ENCODE results near the gene ANKRD24. TPM values are rescaled to one million over a fixed set of nuclear protein-coding genes. Genes with fewer than 3 reads are reported as not detected.

The ANKRD24 gene
- total and polyA plus RNA-seq, 2 donors (not counting 3 experiments of a cell fraction or from before 2014, with no cell fraction given) = 0.07 to 0.27 TPM

- ChIA-PET CTCF (interaction anchor here (1.8 kb wide), 1 partner anchor 39 kb away, joined by 5 read pairs; no protein-coding TSS in a partner anchor), POLR2A (no interaction called here)
- H2AFZ ChIP-seq (ENCODE audit: low read depth, low read length) = no peak overlapping the region
- no TSS peak for BruUV-seq (replicated peaks)
- FAIRE-seq = no peak
- H3K4me1 ChIP-seq (ENCODE audit: control insufficient read depth, extremely low read depth, insufficient read depth, low read length) = peaks cover 3% of the 10 kb centered on the region
- no peak overlapping the region for H3K4me2 ChIP-seq (ENCODE audit: insufficient read depth, low read length)
- no peak overlapping the region for H3K9ac ChIP-seq (replicated peaks; ENCODE audit: extremely low read depth, insufficient read depth, low read length)
- dilution Hi-C loops (cut with MboI; ENCODE audit: extremely low pct_ligation_motif_present, low sequenced_read_pairs) = no loop called here
- no peaks in the 10 kb centered on the region for H3K27me3 ChIP-seq (ENCODE audit: control insufficient read depth in 2 of 2, insufficient read depth in 2 of 2, low read length in 2 of 2)
- no peak overlapping the region for H3K4me3 ChIP-seq (replicated peaks in 1 of 3; ENCODE audit: insufficient read depth in 1 of 3, low read depth in 1 of 3, low read length in 3 of 3)
- no peak overlapping the region for H3K27ac ChIP-seq (ENCODE audit: insufficient read depth, low read depth, low read length)
- H3K9me1 ChIP-seq (replicated peaks; ENCODE audit: control insufficient read depth, extremely low read depth, insufficient read depth, low read length) = no peaks in the 10 kb centered on the region
- no peaks in the 10 kb centered on the region for H3K9me3 ChIP-seq (replicated peaks; ENCODE audit: control insufficient read depth, insufficient read depth, low read length)
- no peaks in the 10 kb centered on the region for H4K20me1 ChIP-seq (replicated peaks; ENCODE audit: control insufficient read depth, extremely low read depth, insufficient read depth, low read length)
- intact Hi-C loops (cut with micrococcal nuclease) = no loop called here
- peaks cover 0 to 5% of the 10 kb centered on the region in 2 experiments for H3K36me3 ChIP-seq (ENCODE audit: control insufficient read depth in 2 of 2, extremely low read depth in 1 of 2, insufficient read depth in 2 of 2, low read length in 2 of 2)
- TF ChIP-seq FOS (IDR thresholded peaks at IDR 0.05; ENCODE audit: borderline replicate concordance, insufficient read depth, low read length) = no peak
- no peak for TF ChIP-seq JUN (IDR thresholded peaks at IDR 0.05; ENCODE audit: borderline replicate concordance, insufficient read depth, insufficient read length, low read depth)
- TF ChIP-seq POLR2AphosphoS5 (IDR thresholded peaks at IDR 0.05; ENCODE audit: insufficient read depth, low read depth, low read length) = no peak
- TF ChIP-seq GATA2 (IDR thresholded peaks at IDR 0.05; ENCODE audit: insufficient read depth, insufficient read length, low read depth, low read length) = no peak
- TF ChIP-seq CTCF (IDR thresholded peaks at IDR 0.05; ENCODE audit: extremely low read depth in 1 of 2, insufficient read depth in 1 of 2, low read depth in 1 of 2, low read length in 2 of 2) = no peak
- no peak for TF ChIP-seq MAX (IDR thresholded peaks at IDR 0.05; ENCODE audit: insufficient read depth, insufficient read length)
- no peak for TF ChIP-seq POLR2A (IDR thresholded peaks at IDR 0.05; ENCODE audit: low read depth, low read length)
- TF ChIP-seq EZH2 (IDR thresholded peaks at IDR 0.05; ENCODE audit: borderline replicate concordance, low read depth, low read length, severe bottlenecking) = no peak
- no peak for TF ChIP-seq MYC (IDR thresholded peaks at IDR 0.05; ENCODE audit: low read depth, low read length)
- no peak for DNase-seq (ENCODE audit: low read depth, low spot score)
- H3K79me2 ChIP-seq (ENCODE audit: control insufficient read depth, insufficient read depth, low read length) = peaks cover 2% of the 10 kb centered on the region
Measured at GRCh38 chr19:4178990-4179389, 3.5 kb upstream of the ANKRD24 start.
